NCI-H2081 treated with DMSO at 0.1 percent for 48 hours (cell line): ENCODE data around the gene FHAD1.

ENCODE experiments used
- DNase-seq: peaks from one replicate; lab custom pipeline; 2025; lab: John Stamatoyannopoulos, UW

FHAD1 gene

GRCh38 chr1:15246960-15247614 is at the start of gene FHAD1:
Gene FHAD1 (plus strand): TSS chr1:15247223. CDS start chr1:15251785, 4,562 bp downstream.
- DNase-seq = peak; percentile 5

- DNase-seq = no peak
Observed at GRCh38 chr1:15197591-15198447, 49.2 kb upstream of the FHAD1 start.

DNA sequence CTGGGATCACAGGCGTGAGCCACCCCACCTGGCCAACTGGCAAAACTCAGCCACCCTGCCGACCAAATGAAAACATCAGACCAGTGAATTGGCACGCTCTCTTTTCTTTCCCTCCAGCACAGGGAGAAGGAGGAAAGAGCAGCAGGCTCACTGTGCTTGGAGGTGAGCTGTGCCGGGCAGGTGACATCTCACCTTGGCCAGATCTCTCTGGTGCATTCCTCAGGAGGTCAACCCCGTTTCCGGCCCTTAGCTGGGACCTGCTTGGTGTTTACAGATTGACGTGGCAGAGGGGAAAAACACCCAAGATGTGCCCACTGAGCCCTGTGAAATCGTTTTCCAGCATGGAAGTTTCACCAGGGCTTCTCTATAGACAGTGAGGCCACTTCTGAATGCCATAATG is 48.3 kb upstream of the FHAD1 start:
- DNase-seq = no peak

DNA sequence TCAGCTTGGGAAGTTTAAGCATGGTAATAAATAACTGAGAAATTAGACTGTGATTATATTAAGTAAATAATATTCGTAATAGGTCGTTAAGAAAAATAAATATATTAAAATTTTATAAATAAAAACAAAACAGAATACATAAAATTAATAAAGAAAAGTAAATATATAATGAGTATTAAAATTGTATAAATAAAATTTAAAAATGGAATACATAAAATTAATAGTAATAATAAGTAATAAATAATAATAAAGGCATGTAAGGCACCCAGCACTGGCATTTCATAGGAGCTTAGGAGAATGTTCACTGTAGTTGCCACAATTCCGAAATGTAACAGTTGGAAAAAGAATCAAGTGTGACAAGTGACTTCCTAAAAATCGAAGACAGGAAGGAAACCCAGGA is 45.8 kb upstream of the FHAD1 start:
- no peak for DNase-seq

GRCh38 chr1:15201849-15202551 is 45.0 kb upstream of the FHAD1 start:
- DNase-seq = no peak

- no peak for DNase-seq
Observed at GRCh38 chr1:15204931-15205330, 42.1 kb upstream of the FHAD1 start.

GRCh38 chr1:15205586-15206346 is 41.3 kb upstream of the FHAD1 start:
- no peak for DNase-seq

DNA sequence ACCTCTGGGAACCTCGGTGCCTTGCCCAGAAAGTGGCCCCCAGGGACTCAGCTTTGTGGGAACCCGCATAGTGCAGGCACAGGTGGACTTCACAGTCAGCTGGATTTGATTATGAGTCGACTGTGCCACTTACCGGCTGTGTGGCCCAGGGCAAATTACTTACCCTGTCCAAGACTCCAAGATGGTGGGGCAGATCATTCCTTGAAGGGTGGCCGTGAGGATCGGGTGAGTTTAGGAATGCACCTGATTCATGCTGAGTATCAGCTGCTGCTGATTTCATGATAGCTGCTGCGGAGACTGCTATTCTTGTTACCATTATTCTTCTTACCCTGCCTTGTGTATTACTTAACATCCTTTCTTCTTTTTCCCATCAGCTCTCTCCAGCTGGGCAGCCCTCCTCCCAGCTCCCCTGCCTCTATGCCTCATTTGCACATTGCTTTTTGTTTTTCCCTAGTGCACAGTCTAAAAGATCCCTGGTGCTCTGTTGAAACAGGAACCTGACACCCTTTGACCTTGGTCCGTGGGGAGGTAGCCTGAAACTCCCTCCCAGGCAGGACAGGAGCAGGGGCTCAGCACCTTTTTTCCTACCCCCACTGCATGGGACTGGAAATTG is 40.5 kb upstream of the FHAD1 start:
- no peak for DNase-seq

GRCh38 chr1:15207031-15207828 is 39.8 kb upstream of the FHAD1 start:
- DNase-seq = no peak

DNA sequence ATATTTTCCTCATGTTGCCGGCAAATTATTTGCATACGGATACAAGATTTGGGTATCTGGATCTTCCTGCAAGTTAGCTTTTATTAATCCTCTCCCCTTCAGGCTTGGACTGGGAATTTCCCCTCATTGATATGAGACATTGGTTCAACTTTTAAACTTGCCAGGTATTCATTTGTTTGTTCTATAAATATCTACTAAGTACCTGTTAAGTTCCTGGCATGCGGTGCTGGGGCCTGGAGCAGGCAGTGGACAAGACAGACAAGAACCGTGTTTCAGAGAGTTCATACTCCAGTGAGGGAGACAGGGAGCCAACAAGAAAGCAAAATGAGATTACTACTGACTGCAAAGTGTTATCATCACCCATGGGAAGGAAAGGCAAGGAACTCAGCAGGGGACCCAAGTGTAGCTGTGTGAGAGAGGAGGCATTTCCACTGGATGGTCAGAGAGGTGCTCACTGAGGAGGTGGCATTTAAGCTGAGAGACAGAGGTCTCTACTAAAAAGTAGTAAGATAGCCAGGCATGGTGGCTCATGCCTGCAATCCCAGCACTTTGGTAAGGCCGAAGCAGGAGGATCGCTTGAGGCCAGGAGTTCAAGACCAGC is 39.1 kb upstream of the FHAD1 start:
- no peak for DNase-seq

DNA sequence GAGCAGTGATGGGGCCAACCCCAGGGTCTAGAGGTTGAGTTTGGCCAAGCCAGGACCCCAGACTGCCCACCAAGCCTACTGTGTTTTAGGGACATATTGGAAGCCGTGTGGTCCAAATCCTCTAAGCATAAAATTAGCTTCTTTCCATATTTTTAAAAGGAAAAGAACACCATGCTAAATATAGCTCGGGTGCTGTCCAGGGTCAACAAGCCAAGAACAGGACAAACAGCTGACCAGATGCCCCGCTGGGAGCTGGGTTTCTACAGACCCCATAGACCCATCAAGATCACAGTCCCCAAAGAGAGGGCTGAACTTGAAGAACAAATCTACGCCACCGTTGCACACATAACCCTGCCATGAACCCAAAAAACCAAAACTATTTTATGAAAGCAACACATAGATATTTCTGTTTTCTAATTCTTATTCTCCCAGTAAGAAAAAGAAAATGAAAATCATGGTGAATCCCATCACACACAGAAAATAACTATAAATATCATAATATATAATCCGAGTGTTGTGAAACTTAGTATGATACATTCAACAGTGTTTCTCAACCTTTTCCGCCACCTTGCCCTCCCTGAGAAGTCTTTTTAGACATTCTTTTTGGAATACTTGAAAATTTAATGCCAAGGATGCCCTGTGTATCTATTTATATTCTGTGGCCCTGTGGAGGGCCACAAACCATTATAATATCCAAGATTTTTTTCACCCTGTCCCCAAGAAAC is 36.2 kb upstream of the FHAD1 start:
- no peak for DNase-seq

GRCh38 chr1:15211424-15211823 is 35.6 kb upstream of the FHAD1 start:
- DNase-seq = no peak

DNA sequence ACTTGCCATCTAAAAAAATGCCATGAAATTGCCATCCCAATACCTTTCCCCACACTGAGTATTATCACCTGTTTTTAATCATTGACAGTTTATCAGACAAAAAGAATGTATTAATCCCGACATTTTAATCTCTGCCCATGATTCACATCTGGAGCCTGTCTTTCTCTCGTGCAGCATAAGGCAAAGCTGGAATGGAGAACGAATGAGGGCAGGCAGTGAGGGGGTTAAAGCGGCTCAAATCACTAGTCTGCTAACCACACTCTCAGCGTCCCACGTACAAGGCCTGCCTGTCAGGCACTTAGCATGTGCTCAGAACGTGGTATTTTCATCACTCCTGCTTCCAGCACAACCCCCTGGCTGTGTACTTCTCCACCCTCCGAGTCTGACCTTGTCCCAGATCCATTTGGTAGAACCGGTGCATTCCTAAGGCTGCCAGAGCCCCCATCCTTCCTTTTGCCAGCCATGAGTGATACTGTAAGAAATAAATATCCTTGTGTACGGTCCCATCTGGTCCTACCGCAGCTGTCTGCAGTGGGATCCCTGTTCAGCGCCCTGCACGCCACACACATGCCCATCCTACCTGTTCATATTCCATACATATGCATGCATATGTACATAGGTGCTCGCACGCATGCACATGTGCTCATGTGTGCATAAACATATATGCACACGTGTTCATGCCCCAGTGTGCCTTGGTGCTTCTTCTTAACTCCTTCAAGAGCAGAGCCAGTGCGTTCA is 34.6 kb upstream of the FHAD1 start:
- DNase-seq = no peak

DNA sequence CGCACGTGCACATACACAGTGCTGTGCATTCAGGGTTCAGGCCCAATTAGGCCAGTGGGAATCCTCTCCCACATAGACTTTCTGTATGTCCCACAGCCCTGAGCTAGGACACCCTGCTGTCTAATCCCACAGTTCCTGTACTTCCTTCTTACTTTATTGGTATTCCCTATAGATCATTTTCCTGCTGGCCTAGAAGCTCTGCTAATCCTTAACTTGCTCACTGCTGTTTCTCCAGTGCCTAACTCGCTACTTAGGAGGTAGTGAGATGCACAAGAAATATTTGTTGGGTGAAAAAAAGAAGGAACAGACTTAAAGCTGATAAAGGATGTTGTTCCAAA is 34.1 kb upstream of the FHAD1 start:
- DNase-seq = no peak

DNA sequence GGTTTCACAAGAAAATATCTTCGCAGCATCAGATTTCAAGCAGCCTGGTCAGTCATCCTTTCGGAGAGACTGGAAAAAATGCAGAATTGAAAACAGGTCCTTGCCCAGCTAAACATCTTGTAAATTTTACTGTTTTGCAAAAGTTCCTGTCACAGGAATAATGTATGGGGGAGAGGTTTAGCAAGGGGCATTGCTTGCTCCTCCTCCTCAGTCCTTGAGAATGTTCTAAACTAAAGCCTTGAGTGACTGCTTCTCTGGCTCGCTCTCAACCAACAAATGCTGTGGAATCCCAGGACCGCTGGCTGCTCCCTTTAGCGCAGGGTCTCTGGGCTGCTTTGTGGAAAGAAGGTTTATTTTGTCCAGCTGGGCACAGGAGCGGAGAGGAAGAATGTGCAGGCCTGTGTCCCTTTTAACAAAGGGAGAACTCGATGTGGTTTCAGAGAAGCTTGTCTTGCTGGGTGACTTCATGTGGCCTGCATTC is 33.6 kb upstream of the FHAD1 start:
- DNase-seq = no peak

DNA sequence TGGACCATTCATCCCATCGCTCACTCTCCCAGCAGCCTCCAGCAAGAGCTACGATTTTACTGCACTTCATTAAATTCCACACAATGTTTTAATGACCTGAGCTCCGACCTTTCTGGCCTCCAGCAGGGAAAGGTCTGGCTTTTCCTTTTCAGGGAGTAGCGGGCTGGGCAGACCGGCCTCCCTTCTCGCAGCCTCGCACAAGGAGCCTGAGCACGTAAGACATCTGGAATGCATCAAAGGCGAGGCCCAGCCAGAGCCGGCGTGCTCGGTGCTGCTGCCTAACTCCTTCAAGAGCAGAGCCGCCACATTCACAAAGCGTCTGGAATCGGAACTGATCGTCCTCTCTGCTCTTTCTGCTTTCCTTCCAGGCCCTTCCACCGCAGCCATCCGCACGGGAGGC is 32.5 kb upstream of the FHAD1 start:
- no peak for DNase-seq

DNA sequence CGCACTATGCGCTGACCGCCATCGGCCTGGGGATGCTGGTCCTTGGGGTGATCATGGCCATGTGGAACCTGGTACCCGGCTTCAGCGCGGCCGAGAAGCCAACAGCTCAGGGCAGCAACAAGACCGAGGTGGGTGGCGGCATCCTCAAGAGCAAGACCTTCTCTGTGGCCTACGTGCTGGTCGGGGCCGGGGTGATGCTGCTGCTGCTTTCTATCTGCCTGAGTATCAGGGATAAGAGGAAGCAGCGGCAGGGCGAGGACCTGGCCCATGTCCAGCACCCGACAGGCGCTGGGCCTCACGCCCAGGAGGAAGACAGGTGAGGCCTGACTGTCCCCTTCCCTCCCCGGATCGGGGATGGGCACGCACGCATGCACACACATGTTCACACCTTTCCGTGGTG is 31.9 kb upstream of the FHAD1 start:
- no peak for DNase-seq

GRCh38 chr1:15217654-15218053 is 29.4 kb upstream of the FHAD1 start:
- no peak for DNase-seq
